GM19324 (cell line): ENCODE measurements around the gene DRAXIN.

ENCODE experiments used
- ATAC-seq: cut with Tn5 transposase; IDR thresholded peaks from one replicate; pipeline ENCODE4 v1.9.1; 2021; ENCODE audit warnings: mild to moderate bottlenecking, moderate library complexity; ENCODE audit not compliant: unreplicated experiment, low FRiP score

The DRAXIN gene

GRCh38 chr1:11731691-11732283 lies 40.3 kb downstream of the DRAXIN start:
- no peak for ATAC-seq

GRCh38 chr1:11733306-11733705 lies 41.8 kb downstream of the DRAXIN start:
- no peak for ATAC-seq

GRCh38 chr1:11735531-11735853 lies 44.0 kb downstream of the DRAXIN start:
- no peak for ATAC-seq

- peak; percentile 59 for ATAC-seq
These were observed 44.6 kb downstream of the DRAXIN start, which contains the start of gene AGTRAP for GRCh38 chr1:11735854-11736745. Gene AGTRAP (plus strand): TSS chr1:11736136. CDS start chr1:11736209, 73 bp downstream.

DNA sequence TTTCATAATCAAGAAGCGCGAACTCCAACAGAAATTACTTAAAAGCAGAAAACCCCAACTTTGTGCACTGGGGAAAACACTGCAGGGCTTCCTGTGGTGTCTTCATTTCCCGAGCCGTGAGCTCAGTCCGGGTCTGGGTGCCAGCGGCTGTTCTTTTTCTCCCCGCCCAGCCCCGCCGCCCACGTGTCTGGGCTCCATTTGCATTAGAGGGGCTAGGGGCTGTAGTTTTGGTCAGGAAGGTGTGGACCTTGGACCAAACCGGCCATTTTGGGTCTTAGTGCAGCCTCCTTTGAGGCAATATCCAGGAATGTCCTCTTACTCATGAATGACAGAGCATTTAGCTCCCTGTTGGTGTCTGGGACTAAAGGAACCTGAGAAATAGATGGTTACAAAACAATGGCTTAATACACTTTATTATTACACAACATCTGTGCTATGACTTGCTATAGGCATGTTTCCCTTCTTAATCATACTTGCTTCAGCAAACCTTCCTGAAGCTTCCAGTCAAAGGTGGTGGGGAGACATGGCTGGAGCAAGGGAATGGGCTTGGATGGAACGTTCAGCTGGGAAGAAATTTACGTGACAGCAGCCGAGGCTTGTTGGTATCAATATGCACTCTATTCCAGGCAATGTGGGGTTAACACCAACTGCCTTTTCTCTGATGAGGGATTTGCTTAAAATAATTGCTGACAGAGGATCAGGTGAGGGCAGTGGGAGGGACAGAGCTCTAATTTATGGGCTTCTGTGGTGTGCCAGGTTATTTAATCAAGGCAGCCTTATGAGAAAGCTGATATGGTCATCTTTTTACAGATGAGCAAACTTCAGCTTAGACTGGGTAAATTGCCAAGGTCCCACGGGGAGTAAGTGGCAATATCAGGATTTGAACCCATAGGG lies 45.5 kb downstream of the DRAXIN start:
- no peak for ATAC-seq

GRCh38 chr1:11738096-11738495 lies 46.6 kb downstream of the DRAXIN start:
- no peak for ATAC-seq

DNA sequence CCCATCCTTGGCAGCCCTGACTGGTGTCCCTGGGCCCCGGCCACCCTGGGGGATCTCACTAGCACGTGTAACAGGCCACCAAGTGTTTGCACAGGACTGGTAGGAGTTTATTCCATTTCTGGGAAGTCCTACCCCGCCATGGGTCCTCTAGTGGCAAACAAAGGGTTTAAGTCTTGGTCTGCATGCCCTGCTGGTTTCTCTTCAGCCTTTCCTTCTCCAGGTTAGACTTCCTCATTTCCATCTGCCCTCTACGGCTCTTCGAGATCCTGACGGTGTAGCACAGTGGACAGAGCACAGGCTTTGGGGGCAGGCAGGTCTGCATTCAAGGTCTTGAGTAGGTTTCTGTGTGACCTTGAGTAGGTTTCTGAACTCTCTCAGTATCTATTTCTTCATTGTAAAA lies 47.3 kb downstream of the DRAXIN start:
- ATAC-seq: no peak

GRCh38 chr1:11740258-11741192 lies 49.0 kb downstream of the DRAXIN start:
- ATAC-seq: no peak

- no peak for ATAC-seq
These were observed 50.0 kb downstream of the DRAXIN start for GRCh38 chr1:11741482-11741881.

DNA sequence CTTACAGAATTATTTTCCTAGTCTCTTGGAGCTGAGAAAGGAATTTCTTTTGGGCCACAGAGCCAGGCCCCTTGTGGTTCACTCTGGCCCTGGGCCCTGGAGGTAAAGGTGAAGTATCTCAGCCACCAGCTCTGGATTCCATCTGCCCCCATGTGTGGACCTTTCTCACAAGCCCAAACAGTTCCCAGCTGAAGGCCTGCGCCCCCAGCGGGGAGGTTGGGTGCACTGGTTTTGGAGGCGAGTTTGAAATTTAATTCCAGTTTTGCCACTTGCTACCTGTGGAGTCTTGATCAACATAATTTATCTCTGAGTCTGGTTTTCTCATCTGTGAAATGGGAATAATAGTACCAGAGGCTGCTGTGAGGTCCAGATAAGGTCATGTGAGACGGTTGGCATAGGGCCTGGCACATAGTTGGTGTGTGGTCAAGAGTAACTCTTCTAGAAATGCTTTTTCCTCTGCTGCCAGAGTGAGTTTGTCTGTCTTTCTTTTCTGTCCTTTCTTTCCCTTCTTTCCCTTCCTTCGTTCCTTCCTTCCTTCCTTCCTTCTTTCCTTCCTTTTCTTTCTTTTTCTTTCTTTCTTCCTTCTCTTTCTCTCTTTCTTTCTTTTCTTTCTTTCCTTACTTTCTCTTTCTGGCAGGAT lies 50.5 kb downstream of the DRAXIN start:
- ATAC-seq: no peak

DNA sequence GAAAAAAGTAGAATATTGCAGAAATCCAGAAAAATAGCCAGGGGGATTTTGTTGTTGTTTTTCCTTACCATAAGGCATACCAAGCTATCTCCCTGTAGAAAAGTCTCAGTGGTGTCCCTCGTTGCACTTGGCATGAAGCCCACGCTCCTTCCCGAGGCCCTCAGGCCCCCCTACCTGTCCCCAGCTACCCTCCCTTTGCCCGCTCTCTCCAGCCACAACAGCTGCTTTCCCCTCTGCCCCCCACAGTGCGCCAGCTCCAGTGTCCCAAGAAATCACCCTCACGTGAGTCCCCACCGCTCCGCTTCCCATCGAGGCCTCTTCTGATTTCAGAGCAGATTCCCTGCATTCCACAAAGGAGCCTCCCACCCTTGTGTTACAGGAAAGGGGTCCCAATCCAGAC lies 52.8 kb downstream of the DRAXIN start:
- ATAC-seq: no peak

- ATAC-seq: no peak
These were observed 54.6 kb downstream of the DRAXIN start for GRCh38 chr1:11746092-11746491.

DNA sequence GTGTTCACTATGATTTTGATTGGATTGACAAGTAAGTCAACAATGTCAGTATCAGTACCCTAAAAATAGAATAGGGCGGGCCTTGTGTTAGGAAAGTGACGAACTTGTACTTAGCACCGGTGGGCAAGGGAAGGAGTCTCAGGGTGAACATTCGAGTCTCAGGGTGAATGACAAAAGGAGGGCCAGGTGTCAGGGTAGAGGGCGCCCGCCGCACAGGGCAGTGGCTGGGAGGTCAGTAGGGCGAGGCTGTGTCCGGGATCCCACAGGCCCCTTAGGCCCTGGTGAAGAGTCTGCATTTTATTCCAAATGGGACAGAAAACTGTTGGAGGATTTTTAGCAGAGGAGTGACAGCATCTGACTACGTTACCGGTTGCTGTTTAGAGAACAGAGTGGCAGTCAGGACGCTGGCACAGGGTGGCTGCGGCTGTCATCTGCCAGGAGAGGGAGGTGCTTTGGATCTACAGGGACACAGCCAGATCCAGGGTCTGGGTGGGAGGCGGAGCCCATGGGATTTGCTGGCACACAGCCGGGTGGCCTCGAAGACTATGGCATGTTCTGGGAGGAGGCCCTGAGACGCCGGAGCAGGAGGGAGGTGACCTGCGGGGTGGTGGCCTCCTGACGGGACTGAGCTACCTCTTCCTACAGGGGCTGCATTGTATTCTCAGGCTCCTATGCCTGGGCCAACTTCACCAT lies 55.4 kb downstream of the DRAXIN start:
- no peak for ATAC-seq

- ATAC-seq: no peak
These were observed 57.0 kb downstream of the DRAXIN start for GRCh38 chr1:11748294-11749202.

DNA sequence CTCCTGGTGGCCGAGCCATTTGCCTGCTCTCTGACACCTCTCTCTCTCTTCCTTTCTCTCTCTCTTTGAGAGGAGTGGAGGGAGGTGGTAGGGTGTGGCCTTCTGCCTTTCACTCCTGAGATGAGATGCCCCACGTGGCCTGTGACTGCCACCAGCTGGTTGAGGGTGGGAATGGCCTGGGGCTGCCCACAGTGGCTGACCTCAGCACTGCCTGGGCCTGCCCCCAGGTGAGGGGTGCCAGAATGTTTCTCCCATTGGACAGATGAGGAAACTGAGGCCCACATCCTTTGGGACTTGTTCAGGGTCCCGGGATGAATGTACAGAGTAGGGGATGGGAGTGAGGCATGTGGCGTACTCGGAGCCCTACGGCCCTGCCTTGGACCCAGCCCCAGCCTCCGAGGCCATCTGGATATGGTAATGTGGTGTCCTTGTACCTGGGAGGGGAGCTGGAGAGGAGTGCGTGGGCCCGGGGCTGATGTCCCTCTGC lies 57.7 kb downstream of the DRAXIN start:
- no peak for ATAC-seq

GRCh38 chr1:11749996-11750395 lies 58.5 kb downstream of the DRAXIN start:
- ATAC-seq: no peak

- ATAC-seq: no peak
These were observed 59.6 kb downstream of the DRAXIN start for GRCh38 chr1:11751087-11751486.
